Muscle of back (tissue), 11 donors: ENCODE results near the gene STK25. TPM values are rescaled to one million over a fixed set of nuclear protein-coding genes. Genes with fewer than 3 reads are reported as not detected.
"Not testable (repeated sequence)": the region's sequence is repeated elsewhere in the genome, so short reads cannot be mapped to it uniquely, and the experiment has no call there.

Experiments used
- DNase-seq, 3 donors: peaks; one replicate each; pipeline versions ENCODE4 v3.0.0 to v3.0.0-alpha.2; 2013
- polyA plus RNA-seq, 10 donors: library from polyadenylated mRNA; unstranded; fragments of 120-200 nt; gene quantifications; one replicate each; pipeline ENCODE4 v1.2.1, GENCODE V29; 2013; ENCODE audit not compliant: insufficient read length in 10 of 10

STK25 gene
- polyA plus RNA-seq, 10 donors: 242 to 298 (median 267) TPM

DNA sequence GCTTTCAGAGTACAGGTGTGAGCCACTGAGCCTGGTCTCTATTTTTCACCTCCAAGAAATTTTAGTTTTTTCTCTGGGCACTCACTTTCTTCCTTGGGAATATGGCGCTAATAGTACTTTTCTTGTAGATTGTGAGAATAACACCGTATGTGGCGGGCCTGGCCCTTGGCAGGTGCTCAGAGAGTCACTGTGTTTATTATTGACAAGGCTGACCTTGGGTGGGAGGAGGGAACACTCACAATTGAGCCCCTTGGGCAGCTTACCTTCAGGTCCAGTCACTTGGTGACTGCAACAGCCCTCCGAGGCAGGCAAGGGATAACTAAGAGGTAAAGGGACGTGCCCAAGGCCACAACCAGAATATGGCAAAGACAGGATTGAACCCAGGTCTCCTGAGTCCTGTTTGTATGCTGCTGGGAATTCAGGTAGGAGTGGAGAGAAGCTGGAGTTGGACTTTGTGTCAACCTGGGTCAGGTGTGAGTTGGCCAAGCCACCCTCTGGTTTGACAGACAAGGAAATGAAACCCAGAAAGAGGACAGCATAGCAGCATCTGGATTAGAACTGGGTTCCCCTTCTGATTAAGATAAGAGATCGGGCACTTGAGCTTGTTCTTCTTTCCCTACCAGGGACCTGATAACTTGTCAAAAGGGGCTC lies 2.8 kb upstream of the STK25 start:
- DNase-seq: no peak

DNA sequence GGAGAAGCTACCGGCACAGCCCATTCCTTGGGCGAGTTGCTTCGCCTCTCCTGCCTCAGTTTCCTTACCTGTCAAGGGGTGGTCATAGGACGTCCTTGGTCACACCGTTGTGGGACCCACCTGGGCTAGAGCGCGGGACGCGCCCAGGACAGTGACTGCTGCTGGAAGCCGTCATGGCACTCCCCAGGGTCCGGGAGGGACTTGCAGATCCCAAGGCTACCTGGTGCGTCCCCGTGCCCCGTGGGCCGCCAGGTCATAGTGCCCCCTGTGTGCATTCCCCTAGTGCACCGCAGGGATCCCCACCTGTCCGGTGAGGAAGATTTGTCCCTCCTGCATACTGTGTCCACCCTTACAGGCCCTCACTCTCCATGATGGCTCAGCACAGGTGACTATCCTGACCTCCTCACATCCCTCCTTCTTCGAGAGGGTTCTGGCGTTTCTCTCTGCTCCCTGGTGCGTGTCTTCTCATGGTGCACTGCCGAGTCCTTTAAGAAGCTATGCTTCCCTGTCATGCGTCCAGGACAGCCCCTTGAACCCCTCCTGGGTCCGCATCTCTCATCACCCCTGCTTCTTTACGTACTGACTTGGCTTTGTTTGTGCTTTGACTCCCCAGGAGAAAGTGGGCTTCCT lies 886 bp upstream of the STK25 start:
- DNase-seq: no peak

DNA sequence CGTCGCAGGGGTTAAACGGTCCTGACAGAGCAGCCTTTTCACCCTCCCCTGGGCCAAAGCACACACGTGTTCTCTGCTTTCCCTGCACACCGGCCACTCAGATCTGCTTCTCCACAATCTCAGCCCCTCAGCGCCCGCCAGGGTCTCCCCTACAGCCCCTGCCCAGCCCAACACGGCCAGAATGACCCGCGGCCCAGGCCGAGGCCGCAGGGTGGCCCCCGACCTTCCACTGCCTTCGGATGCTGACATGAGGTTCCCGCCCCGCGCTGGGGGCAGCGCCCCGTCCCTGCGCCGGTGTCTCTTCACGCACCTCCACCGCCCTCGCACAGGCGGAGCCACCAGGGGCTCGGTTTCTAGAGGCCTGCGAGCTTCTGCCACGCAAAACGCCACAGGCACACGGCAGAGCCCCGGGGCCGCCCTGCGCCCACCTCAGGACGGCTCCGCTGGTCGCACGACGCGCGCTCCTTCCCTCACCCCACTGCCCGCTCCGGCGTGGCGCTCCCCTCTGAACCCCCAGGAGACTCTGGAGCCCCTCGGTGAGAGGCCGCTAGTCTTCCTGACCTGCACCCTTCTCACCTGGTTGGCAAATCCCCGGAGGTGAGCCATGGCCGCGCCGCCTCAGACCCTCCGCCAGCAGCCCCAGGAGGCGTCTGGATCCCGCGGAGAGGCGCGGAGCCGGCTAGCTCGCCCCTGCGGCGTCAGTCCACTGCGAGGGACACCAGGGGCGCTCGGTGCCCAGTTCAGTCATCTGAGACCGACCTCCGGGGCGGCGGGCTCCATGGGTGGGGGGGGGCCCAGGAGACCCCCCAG lies 749 bp downstream of the STK25 start:
- DNase-seq: peak in 2 of 3 donors; percentile 24 to 67

- DNase-seq: no peak
These were observed 1.5 kb downstream of the STK25 start for GRCh38 chr2:241506793-241507429.

GRCh38 chr2:241506317-241506716 lies 2.1 kb downstream of the STK25 start:
- DNase-seq: not testable (repeated sequence)

DNA sequence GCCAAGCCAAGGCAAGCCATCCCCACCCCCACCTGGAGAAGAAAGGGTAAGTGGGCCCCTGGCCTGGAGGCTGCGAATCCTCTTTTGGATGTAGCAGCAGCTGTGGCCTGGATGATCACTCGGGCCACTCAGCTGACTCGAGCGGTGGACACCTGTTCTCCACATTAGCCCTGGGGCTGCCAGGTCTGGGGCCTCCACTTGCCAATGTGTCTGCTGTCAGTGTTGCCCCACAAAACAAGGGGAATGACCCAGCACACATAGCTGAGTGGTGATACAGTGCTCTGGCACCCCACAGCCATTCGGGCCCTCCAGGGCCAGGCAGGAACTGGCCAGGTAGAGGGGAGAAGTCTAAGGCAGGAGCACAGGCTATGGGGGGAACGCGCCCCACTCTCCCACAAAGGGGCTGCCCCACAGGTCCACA lies 2.6 kb downstream of the STK25 start:
- peak; percentile 36 to 62 (median 43) for DNase-seq

DNA sequence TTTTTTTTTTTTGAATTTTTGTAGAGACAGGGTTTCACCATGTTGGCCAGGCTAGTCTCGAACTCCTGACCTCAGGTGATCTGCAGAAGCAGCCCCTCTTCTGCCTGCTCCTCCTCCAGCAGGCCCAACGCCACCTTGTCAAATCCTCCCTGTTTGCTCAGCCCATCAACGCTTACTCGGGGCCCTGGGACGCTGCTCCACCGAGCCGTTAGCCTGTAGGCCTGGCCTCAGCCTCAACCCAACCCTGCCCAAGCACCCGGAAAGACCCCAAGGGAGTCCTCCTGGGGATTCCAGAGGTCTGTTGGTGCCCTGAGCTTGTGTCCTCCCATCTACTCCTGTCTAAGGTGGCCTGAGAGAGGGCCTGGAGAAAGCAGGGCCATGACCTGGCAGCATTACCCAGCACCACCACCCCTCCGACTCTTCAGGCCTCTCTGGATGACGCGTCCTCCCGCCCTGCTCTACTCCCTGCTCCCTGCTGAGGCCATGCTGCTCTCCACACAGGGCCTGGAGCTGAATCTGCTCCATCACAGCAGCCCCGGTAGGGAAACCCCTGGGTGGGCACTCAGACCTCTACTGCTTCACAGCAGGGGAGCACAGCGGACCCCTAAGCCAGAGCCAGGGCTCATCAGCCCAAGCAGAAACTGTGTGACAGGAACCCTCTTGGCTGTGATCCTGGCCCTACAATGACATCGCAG lies 3.2 kb downstream of the STK25 start:
- DNase-seq: no peak

- DNase-seq: no peak
These were observed 4.5 kb downstream of the STK25 start for GRCh38 chr2:241503776-241504392.

DNA sequence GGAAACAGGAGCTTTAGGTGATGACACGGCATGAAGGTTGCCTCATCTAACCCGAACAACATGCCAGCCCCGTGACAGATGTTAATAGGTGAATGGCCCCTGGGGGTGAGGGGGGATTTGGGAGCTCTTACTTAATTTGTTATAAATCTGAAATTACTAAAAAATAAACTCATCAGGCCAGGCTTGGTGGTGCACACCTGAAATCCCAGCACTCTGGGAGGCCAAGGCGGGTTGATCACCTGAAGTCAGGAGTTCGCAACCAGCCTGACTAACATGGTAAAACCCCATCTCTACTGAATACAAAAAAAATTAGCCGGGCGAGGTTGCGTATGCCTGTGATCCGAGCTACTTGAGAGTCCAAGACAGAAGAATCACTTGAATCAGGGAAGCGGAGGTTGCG lies 6.1 kb downstream of the STK25 start:
- DNase-seq: no peak

DNA sequence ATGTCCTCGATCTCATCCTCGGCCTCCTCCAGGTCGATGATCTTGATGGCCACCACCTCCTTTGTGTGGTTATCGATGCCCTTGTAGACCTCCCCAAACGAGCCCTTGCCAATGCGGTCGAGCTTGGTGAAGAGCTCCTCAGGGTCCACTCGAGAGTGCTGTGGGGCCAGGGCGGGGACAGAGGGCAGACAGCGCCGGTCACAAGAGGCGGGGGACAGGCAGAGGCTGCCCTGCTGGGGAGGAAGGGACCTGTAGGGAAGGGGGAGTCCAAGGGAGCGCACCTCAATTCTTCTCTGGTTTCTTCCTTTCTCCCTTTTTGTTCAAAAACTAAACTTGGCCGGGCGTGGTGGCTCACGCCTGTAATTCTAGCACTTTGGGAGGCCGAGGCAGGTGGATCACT lies 6.8 kb downstream of the STK25 start:
- no peak for DNase-seq

GRCh38 chr2:241501099-241501541 lies 7.3 kb downstream of the STK25 start:
- DNase-seq: no peak

DNA sequence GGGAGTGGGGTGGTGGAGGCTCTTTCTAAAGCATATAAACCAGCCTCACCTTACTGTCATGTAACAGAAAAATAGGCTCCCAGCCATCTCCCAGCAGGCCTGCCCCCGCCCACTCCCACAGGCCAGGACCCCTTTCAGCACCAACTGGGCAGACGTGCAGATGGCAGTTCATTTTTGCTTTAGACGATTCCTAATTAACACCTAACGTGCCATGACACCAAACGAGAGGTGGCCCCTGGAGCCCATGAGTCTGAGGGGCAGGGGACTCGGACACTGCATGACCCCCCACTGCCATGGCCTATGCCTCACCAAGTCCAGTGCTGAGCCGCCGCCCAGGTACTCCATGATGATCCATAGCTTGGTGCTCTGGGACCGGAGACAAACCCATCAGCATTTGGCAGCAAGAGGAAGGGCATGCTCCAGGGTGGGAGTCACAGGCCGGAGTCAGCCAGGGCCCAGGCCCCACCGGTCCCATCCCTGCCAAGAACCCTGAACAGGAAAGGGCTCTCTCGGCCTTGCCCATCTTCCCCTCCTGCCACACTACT lies 7.9 kb downstream of the STK25 start:
- DNase-seq: no peak

DNA sequence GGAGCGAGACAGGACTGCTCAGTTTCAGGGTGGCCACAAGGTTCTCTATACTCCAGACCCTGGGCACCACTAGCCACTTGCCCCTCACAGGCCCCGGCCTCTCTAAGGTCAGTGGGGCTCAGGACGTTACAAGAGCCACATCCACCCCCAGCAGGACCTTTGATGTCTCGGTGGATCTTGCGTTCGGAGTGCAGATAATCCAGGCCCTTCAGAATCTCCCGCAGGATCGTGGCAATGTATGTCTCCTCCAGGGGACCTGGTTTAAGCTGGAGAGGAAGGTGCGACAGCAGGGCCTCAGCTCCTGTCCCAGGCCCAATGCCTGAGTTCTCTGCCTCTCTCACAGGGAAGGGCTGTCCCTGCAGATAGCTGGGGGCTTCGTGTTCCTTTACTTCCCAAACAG lies 8.4 kb downstream of the STK25 start:
- no peak for DNase-seq

- peak in 1 of 3 donors; percentile 19 for DNase-seq
These were observed 9.0 kb downstream of the STK25 start for GRCh38 chr2:241499146-241499965.

DNA sequence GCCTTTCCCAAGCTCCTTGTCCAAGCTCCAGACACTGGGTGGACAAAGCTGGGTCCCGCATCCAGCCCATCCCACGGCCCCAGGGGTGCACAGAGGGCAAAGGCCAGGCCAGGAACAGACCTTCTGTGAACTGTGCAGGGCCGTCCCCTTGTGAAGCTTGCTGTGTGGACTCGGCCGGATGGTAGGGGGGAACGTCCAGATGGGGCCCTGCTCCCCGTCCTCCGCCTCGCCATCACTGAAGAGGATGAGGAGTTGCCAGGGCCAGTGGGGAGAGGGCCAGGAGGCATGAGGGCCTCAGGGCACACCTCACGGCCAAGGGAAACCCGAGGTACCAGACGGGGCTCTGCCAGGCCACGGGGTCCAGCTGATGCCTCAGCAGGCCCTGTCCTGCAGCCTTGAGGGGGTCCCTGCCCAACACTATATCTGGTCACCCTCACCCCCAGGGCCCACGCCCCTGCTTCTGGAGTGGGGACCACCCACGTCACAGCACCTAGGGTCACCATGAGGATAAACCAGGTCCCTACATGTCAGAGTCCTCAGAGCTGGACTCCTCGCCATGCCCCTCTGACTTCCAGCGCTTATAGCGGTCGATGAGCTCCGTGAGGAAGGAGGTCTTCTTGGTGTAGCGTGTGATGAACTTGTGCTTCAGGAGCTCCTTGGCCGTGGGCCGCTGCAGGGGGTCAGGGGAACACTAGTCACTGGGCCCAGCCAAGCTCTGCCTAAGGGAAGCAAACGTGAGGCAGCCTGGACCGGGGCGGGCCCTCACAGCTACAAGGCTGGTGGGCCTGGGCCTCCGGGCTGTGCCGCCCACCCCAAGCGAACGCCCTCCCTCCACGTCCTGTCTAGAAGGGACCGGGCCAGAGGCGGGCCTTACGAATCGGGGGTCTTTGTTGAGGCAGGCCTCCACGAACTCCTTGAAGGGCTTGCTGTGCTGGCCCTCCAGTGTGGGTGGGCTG lies 10.0 kb downstream of the STK25 start:
- DNase-seq: no peak

DNA sequence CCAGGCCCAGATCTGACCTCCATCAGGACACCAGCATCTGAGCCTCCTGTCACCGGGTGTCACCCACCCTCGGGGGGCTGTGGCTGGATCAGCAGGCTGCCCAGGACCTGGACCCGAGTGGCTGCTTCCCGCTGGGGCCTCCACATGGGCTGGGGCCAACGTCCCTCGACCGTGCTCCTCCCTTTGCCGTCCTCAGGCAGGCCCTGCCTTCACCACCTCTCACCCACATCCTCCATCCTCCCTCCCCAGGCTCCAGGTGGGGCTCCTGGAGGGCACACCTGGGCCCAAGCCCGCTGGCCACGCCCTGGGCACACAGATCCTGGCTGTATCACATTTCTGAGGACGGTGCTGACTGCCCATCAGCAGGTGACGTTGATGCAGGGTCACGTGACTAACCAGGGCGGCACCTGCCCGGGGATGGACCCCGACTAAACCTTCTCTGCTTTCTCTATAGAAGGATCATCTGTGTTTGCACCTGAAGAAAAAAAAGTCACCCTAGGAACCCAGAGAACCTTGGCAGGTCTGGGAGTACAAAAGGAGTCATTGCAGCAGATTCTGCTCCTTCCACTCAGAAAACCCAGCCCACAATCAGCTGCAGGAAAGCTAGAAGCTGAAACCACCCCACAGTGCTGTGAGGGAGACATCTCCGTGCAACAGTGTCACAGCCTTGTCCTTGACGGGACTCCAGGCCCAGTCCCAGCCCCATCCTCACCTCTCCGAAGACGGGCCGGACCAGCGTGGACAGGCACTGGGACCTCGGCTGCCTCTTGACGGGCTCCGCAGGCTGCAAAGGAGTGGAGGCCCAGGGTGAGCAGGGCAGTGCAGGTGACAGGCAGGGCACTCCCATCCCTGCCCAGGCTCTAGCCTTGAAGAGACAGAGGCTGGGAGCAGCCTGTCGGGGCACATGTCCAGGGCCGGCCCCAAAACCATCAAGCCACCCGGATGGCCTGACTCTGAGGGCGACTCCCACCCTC lies 11.2 kb downstream of the STK25 start:
- DNase-seq: no peak

DNA sequence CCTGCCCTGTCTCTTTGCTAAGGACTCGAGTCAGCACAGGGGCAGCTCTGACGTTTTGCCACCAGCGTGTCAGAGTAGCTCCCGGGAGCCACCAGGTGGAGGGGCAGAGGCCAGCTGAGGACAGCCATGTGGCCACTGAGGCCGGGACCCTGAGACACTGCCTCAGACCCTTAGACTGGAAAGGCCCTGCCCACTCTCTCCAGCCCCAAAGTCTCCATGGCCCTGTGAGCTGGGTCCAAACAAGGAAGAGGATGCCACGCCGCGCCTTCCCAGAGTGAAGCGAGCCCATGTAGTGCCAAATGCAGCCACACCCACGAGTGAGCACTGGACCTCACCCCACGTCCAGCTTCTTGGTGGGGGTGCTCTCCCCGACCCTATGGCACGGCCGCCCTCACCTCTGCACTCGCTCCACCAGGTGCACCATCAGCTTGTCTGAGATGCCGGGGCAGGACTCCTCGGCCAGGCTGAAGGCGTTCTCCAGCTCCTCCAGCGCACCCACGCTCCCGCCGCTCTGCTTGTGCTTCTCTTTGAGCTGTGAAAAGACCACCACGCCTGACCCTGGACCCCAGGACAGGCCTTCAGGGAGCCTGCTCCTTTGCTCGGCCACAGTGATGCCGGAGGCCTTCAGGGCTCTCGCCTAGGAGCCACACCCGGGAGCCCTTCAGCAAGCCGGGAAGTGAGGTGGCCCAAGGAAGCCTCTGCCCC lies 12.2 kb downstream of the STK25 start:
- no peak for DNase-seq
